Hematopoietic multipotent progenitor cell treated with erythropoietin and hydrocortisone succinate and interleukin-3 and kit ligand, for 17 days (in vitro differentiated cells): ENCODE measurements around the gene ZNF791.
"Not testable (repeated sequence)": the region's sequence is repeated elsewhere in the genome, so short reads cannot be mapped to it uniquely, and the experiment has no call there.

Experiments
- DNase-seq: peaks from one replicate; pipeline ENCODE4 v3.0.0-alpha.2; 2015; ENCODE audit warnings: low spot score

ZNF791 gene

DNA sequence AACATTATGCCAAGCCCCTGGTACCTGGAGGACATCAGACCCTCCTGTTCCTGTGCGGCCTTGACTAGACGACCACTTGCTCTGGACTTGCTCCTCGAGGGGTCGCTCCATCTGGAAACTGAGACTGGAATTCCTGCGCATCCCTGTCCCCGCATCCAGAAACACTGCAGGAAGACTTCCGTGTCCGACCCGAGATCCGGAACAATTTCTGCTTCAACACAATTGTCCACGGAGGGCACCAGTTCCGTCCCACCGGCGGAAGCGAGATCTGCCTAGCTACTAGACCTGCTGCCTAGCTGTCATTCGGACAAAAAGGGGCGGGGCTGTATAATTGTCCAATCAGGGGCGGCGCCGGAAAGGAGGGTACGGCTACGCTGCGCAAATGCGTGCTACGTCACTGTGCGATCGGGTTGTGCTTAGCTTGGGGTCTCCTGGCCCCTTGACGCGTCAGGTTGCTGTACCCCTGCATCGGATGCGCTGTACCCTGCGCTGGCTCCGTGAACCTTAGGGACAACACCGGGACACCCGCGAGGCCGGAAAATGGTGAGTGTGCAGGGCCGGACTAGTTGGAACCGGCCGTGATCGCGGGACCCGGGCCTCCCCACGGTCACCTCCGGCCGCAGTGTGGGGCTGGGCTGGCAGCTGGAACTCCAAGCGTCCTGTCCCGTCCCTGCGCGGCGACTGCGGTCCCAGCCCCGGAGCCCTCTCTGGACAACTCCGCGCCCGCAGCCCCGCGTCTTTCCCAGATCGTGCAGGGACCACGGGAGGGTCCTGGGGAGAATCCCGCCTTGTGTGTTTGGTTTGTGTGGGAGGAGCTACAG lies at the start of gene ZNF791, which contains the start of gene ZNF490:
ZNF791 (plus strand) TSS at position 381 of the 821 bp plus-strand sequence; CDS start at position 541, 160 bp downstream.
ZNF490 (minus strand) TSS at position 274 of the 821 bp plus-strand sequence; CDS start at position 141, 133 bp downstream.
- peak; percentile 94 for DNase-seq

DNA sequence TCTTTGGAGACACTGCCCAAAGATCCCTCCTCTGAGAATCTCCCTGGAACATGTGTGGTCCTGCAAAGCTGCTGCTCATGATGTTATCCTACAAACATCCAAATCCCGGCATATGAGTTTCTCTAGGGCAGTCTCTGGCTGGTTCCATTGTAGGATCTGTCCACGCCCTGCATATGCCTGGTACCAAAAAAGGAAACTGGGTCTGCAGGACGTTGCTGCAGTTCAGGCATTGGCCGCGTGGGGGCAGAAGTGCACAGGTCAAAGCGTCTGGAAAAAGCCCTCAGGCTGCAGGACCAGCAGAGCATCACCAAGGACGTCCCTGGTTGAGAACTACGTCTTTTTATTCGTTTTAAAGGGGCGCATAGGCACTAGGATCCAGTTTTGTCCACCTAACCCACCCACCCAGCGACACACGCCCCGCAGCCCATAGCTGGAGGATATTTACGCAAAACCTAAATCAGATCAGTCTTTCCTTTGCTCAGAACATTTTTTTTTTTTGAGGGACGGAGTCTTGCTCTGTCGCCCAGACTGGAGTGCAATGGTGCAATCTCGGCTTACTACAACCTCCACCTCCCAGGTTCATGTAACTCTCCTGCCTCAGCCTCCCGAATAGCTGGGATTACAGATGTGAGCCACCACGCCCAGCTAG lies 46.6 kb upstream of the ZNF791 start:
- DNase-seq: peak; percentile 78

DNA sequence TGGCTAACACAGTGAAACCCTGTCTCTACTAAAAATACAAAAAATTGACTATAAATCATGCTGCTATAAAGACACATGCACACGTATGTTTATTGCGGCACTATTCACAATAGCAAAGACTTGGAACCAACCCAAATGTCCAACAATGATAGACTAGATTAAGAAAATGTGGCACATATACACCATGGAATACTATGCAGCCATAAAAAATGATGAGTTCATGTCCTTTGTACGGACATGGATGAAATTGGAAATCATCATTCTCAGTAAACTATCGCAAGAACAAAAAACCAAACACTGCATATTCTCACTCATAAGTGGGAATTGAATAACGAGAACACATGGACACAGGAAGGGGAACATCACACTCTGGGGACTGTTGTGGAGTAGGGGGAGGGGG lies 44.3 kb upstream of the ZNF791 start:
- not testable (repeated sequence) for DNase-seq

- DNase-seq: no peak
Observed at GRCh38 chr19:12567951-12568350, 42.8 kb upstream of the ZNF791 start.

DNA sequence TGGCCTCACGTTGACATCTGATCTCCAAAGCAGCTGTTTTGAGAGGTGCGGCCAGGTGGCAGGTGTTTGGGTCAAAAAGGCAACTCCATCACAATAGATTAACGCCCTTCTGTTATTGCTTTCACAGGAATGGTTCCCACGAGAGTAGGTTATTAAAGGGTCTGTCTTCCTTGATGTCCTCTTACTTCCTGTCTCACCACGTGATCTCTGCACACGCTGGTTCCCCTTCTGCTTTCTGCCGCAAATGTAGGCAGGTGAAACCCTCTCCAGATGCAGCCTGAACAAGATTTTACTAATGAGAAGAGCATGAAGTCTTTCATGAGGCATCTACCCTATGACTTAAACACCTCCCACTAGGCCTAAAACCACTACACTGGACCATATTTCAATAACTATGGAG lies 36.7 kb upstream of the ZNF791 start:
- DNase-seq: no peak

DNA sequence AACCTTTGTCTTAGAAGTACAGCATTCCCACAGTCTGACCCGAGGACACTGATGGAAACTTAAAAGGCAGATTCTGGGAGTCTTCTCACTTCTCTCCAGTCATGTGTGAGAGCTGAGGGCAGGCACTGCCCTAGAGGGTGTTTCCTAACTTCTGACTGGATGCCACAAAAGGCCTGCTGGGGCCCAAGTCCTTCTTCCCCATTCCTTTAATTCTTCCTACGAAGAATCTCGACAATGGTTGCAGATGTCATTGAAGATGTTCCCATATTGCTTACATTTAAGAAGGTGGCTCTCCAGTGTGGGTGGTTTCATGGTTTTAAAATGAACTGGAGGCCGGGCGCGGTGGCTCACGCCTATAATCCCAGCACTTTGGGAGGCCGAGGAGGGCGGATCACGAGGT lies 32.1 kb upstream of the ZNF791 start:
- DNase-seq: no peak

DNA sequence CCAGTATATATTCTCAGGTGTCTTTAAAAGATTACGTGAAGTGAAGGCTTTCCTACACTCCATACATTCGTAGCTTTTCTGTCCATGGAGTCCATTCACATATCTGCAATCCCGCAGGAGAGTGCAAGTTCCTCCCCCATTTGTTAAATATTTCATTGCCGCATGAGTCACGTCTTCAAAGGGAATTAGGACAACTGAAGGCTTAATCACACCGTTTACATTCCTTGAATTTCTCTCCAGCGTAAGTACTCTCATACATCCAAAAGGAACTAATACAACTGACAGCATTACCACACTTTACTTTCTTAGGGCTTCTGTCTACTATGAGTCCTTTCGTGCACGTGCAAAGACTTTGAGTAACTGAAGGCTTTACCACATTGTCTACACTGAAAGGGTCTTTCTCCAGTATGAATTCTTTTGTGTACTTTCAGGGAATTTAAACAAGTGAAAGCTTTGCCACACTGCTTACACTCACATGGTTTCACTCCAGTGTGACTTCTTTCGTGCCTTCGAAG lies 30.5 kb upstream of the ZNF791 start:
- no peak for DNase-seq

GRCh38 chr19:12581100-12581499 lies 29.6 kb upstream of the ZNF791 start:
- DNase-seq: no peak

GRCh38 chr19:12596485-12596884 lies 14.2 kb upstream of the ZNF791 start:
- DNase-seq: no peak

GRCh38 chr19:12596927-12597548 lies 13.7 kb upstream of the ZNF791 start:
- no peak for DNase-seq

DNA sequence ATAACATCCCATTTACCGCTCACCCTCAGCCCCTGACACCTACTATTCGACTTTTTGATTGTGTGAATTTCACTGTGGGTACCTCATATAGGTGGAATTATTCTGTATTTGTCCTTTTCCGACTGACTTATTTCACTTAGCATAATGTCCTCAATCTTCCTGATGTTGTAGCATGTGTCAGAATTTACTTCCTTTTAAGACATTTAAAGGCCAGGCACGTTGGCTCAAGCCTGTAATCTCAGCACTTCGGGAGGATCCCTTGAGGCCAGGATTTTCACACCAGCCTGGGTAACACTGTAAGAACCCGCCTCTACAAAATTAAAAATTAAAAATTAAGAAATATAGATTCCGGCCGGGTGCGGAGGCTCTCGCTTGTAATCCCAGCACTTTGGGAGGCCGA lies 13.1 kb upstream of the ZNF791 start:
- DNase-seq: no peak

- no peak for DNase-seq
Observed at GRCh38 chr19:12603714-12604113, 7.0 kb upstream of the ZNF791 start.

GRCh38 chr19:12606796-12607195 lies 3.9 kb upstream of the ZNF791 start:
- DNase-seq: no peak

DNA sequence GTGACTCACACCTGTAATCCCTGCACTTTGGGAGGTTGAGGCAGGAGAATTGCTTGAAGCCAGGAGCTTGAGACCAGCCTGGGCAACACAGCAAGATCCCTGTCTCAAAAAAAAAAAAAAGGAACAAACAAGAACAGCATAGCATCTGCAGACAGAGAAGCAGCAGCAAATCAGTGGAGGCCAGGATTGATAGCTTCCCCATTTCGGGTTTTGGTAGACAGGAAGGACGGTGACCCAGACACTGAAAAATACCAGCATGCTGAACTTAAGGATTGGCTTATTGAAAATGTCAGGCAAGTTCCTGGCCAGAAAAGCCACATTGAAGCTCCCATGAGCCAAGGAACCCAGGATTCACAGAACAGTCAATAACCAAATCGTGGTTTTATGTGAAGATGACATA lies 3.1 kb upstream of the ZNF791 start:
- DNase-seq: no peak

GRCh38 chr19:12611361-12611699 lies 610 bp downstream of the ZNF791 start:
- DNase-seq: no peak

DNA sequence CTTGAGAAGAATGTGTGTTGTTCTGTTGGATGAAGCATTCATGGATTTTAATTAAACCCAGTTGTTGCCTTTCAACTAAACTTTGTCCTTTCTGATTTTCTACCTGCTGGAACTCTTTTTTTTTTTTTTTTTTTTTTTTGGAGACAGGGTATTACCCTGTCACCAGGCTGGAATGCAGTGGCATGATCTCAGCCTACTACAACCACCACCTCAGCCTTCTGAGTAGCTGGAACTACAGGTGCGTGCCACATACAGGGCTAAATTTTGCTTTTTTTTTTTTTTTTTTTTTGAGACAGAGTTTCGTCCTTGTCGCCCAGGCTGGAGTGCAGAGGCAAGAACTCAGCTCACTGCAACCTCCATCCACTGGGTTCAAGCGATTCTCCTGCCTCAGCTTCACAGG lies 6.9 kb downstream of the ZNF791 start:
- DNase-seq: no peak

GRCh38 chr19:12621253-12622024 lies 10.7 kb downstream of the ZNF791 start:
- DNase-seq: not testable (repeated sequence)

DNA sequence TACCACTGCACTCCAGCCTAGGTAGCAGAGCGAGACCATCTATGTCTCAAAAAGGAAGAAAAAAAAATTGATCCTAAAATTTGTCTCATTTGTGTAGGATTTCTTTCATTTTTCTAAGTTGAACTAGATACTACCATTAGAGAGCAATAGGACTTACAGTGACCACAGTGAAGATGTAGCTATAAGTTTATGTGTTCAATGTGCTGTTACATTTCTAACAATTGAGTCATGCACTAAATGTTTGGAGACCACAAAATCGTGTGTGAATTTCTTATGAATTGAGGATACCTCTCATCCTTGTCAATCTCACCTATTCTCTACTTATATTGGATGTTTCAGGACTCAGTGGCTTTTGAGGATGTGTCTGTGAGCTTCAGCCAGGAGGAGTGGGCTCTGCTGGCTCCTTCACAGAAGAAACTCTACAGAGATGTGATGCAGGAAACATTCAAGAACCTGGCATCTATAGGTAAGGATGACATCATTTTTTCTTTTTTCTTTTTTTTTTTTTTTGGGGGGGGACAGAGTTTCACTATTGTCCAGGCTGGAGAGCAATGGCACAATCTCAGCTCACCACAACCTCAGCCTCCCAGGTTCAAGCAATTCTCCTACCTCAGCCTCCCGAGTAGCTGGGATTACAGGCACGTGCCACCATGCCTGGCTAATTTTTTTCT lies 12.8 kb downstream of the ZNF791 start:
- DNase-seq: no peak

DNA sequence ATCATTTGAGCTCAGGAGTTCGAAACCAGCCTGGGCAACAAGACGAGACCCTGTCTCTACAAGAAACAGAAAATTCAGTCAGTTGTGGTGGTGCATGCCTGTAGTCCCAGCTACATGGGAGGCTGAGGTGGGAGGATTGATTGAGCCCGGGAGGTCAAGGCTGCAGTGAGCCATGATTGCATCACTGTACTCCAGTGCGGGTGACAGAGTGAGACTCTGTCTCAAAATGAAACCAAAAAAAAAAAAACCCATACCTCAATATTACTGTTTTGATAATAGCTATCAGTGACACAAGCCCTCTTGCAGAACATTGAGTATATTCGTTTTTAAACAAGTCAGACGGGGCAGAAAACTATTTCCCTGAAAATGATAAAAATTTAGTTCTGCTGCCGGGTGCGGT lies 16.2 kb downstream of the ZNF791 start:
- no peak for DNase-seq

DNA sequence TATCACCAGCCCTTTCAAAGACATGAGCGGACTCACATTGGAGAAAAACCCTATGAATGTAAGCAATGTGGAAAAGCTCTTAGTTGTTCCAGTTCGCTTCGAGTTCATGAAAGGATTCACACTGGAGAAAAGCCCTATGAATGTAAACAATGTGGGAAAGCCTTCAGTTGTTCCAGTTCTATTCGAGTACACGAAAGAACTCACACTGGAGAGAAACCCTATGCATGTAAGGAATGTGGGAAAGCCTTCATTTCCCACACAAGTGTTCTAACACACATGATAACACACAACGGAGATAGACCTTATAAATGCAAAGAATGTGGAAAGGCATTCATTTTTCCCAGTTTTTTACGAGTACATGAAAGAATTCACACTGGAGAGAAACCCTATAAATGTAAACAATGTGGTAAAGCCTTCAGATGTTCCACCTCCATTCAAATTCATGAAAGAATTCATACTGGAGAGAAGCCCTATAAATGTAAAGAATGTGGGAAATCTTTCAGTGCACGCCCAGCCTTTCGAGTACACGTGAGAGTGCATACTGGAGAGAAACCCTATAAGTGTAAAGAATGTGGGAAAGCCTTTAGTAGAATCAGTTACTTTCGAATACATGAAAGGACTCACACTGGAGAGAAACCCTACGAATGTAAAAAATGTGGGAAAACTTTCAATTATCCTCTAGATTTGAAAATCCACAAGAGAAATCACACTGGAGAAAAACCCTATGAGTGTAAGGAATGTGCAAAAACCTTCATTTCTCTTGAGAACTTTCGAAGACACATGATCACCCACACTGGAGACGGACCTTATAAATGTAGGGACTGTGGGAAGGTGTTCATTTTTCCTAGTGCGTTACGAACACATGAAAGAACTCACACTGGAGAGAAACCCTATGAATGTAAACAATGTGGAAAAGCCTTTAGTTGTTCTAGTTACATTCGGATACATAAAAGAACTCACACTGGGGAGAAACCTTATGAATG lies 17.6 kb downstream of the ZNF791 start:
- no peak for DNase-seq
